ENCODE measurements around the gene HIVEP2. TPM values are rescaled to one million over a fixed set of nuclear protein-coding genes. Genes with fewer than 3 reads are reported as not detected.

The HIVEP2 gene
- total RNA-seq, 1 donor = 28.9 TPM

DNA sequence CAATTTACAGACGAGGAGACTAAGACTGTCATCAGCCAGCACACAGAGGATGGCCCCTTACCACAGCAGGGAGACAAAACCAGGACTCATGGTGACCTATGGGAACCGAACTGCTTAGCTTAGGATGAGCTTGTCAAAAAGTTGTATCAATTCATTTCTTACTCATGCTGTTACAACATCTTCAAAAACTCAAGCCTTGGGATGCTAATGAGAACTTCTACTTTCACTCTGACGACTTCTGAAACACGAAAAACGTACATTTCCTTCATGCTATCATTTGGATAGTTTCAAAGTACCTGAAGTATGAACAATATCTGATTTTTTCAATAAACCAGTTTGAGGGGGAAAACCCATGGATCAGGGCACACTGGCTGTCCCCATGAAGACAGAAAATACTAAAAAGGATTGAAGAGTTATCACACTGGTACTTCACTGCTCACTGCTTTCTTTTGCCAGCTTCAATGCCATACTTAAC lies 31.9 kb downstream of the HIVEP2 start:
- no peak overlapping the region for H3K4me3 ChIP-seq (ENCODE audit: low read depth, low read length)
- DNase-seq (ENCODE audit: low read depth) = no peak
- TF ChIP-seq, protein P1, sequence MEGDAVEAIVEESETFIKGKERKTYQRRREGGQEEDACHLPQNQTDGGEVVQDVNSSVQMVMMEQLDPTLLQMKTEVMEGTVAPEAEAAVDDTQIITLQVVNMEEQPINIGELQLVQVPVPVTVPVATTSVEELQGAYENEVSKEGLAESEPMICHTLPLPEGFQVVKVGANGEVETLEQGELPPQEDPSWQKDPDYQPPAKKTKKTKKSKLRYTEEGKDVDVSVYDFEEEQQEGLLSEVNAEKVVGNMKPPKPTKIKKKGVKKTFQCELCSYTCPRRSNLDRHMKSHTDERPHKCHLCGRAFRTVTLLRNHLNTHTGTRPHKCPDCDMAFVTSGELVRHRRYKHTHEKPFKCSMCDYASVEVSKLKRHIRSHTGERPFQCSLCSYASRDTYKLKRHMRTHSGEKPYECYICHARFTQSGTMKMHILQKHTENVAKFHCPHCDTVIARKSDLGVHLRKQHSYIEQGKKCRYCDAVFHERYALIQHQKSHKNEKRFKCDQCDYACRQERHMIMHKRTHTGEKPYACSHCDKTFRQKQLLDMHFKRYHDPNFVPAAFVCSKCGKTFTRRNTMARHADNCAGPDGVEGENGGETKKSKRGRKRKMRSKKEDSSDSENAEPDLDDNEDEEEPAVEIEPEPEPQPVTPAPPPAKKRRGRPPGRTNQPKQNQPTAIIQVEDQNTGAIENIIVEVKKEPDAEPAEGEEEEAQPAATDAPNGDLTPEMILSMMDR (IDR thresholded peaks at IDR 0.05; ENCODE audit: insufficient read depth, low read depth, low read length) = no peak

DNA sequence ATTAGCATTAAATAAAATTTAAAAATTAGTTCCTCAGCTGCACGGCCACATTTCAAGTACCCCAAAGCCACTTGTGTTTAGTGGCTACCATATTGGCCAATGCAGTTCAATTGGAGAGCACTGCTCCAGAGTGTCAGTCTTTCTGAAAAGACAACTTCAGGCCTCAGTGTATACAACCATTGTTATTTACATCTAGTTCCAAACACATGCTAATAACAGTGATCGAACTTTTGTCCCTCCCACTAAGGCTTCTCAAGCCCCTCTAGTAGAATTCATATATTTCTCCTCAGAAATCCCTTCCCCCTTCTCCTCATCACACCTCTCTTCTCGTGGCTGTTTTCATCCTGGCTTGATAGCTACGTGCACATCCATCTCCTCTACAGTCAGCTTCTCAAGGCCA lies 32.9 kb downstream of the HIVEP2 start:
- DNase-seq (ENCODE audit: low read depth) = no peak
- H3K4me3 ChIP-seq (ENCODE audit: low read depth, low read length) = no peak overlapping the region
- TF ChIP-seq, protein P1 (IDR thresholded peaks at IDR 0.05; ENCODE audit: insufficient read depth, low read depth, low read length) = no peak

DNA sequence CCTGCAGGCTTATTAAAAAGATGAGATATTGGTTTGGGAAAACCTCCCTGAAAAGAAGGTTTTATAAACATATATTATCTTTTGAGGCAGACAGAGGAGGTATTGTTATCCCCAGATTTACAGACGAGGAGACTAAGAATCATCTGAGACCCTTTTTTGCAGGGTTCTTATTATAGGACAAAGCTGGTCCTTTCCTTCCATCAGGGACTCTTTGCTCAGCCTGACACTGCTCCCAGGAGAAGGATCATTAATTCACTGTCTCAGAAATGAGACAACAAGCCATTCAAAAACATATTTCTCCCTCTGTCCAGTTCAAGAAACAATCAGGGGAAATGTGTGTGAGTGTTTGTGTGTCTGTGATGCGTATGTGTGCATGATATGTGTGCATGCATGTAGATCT lies 33.5 kb downstream of the HIVEP2 start:
- no peak for DNase-seq (ENCODE audit: low read depth)
- TF ChIP-seq, protein P1 (IDR thresholded peaks at IDR 0.05; ENCODE audit: insufficient read depth, low read depth, low read length) = no peak
- H3K4me3 ChIP-seq (ENCODE audit: low read depth, low read length) = no peak overlapping the region

DNA sequence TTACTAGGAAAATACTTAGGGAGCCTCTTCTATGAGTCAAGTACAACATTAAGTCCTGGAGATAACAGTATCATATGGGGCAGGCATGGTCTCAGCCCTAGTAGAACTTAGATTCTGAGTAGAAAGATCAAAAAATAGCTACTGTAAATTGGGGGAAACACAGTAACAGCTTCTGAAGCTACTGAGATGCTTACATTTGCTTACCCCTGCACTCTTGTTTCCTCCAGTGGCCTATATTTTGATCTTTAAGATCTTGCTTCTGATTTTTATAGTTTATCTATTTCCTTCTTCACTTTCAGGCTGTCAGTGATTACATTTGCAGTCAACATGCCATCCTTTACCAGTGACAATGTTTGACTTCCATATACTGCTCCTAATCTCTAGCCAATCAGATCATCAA lies 35.3 kb downstream of the HIVEP2 start:
- DNase-seq (ENCODE audit: low read depth) = no peak
- TF ChIP-seq, protein P1 (IDR thresholded peaks at IDR 0.05; ENCODE audit: insufficient read depth, low read depth, low read length) = no peak
- no peak overlapping the region for H3K4me3 ChIP-seq (ENCODE audit: low read depth, low read length)

DNA sequence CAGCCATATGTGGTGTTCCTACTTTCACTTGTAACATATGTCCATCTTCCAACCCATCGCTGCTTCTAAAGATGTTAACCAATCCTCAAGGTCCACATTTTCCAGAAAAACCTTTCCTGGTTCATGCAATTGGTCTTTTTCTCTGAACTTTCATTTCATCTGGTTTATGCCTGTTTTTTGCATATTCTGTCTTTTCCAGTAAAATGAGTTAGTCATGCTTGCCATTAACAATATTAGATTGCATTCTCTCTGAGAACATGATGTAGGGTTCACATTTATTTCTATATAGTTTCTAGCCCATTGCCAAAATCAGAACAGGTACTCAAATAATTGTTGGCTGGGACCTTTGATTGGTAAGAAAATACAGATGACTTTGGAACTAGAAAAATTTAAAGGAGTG lies 36.7 kb downstream of the HIVEP2 start:
- TF ChIP-seq, protein P1 (IDR thresholded peaks at IDR 0.05; ENCODE audit: insufficient read depth, low read depth, low read length) = no peak
- no peak for DNase-seq (ENCODE audit: low read depth)
- no peak overlapping the region for H3K4me3 ChIP-seq (ENCODE audit: low read depth, low read length)

DNA sequence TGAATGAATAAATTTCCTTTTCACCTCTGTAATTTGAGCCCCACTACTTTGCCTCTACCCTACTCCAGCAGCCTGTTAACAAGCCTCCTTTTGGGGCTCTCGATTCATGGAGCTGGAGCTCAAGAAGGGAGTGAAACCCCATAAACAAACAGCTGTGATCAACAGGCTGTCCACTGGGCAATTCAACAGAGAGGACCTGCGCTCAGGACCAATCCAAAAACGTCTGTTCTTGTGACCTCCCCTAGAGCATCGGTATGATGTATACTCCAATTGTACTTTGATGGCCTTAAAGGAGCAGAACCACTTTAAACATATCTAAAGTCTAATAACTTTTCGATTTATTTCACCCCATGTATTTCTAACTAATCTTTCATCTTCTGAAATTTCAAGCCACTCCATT lies 37.4 kb downstream of the HIVEP2 start:
- no peak for DNase-seq (ENCODE audit: low read depth)
- no peak overlapping the region for H3K4me3 ChIP-seq (ENCODE audit: low read depth, low read length)
- TF ChIP-seq, protein P1 (IDR thresholded peaks at IDR 0.05; ENCODE audit: insufficient read depth, low read depth, low read length) = no peak

DNA sequence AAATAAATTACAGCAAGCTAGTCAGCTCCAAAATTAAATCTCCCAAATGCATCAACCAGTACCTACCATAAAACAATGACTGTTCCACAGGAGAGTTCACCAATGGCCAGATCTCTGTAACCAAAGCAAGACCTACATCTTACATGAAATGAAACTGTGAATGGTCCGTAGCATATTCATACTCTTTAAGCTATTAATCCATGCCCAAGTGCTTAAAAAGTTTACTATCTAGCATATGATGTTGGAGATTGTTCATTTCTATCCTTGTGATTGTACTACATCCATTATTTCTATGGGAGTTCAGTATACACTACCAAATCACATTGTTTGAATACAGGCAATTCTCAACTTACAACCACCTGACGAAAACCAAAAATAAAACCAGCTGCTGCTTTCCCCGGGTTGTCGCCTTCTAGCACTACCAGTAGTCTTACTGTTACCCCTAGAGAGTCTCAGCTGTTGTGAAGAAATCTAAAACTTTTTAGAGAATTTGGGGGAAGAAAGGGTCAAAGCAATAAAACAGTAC lies 38.0 kb downstream of the HIVEP2 start:
- DNase-seq (ENCODE audit: low read depth) = no peak
- TF ChIP-seq, protein P1 (IDR thresholded peaks at IDR 0.05; ENCODE audit: insufficient read depth, low read depth, low read length) = no peak
- H3K4me3 ChIP-seq (ENCODE audit: low read depth, low read length) = no peak overlapping the region
